ENCODE results near the gene SLC35F5. TPM values are rescaled to one million over a fixed set of nuclear protein-coding genes. Genes with fewer than 3 reads are reported as not detected.

Gene SLC35F5
- total and polyA plus RNA-seq, 7 donors, result 23.1 to 86.3 (median 48.9) TPM

DNA sequence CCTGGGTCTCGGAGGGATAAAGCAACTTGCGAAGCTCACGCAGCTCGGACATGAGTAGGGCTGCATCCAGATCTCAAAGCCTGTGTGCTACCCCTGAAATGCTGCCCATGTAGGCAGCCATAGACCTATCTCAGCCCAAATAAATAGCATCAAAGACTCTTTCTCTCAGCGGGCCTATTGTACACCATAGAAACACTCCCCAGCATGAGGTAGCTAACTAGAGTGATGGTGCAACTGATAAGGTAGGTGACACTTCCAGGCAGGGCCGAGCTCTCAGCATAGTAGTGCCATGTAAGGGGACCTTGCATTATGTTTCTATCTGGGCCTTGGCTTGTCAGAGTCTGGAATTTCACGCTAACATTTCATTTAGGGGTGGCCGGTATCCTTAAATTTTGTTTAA is 77.0 kb downstream of the SLC35F5 start:
- intact Hi-C loops (cut with DNase I), result no loop called here
- DNase-seq (no peak), ATAC-seq (no peak)
- Histone ChIP-seq H3K36me3 (ENCODE audit: insufficient read depth in 1 of 2, low read depth in 1 of 2) (no peaks in the 10 kb centered on the region), H3K9me3 (no peaks in the 10 kb centered on the region), H3K4me3 (no peak overlapping the region), H3K4me1 (no peaks in the 10 kb centered on the region), H3K27me3 (ENCODE audit: insufficient read depth in 3 of 3, low read length in 2 of 3) (no peaks in the 10 kb centered on the region), H3K27ac (no peak overlapping the region)
- TF ChIP-seq, protein P1, sequence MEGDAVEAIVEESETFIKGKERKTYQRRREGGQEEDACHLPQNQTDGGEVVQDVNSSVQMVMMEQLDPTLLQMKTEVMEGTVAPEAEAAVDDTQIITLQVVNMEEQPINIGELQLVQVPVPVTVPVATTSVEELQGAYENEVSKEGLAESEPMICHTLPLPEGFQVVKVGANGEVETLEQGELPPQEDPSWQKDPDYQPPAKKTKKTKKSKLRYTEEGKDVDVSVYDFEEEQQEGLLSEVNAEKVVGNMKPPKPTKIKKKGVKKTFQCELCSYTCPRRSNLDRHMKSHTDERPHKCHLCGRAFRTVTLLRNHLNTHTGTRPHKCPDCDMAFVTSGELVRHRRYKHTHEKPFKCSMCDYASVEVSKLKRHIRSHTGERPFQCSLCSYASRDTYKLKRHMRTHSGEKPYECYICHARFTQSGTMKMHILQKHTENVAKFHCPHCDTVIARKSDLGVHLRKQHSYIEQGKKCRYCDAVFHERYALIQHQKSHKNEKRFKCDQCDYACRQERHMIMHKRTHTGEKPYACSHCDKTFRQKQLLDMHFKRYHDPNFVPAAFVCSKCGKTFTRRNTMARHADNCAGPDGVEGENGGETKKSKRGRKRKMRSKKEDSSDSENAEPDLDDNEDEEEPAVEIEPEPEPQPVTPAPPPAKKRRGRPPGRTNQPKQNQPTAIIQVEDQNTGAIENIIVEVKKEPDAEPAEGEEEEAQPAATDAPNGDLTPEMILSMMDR (IDR thresholded peaks at IDR 0.05), result no peak
- 88 to 89% (median 88%) methylated on average over 8 of the region's 8 CpGs for WGBS, 3 donors

DNA sequence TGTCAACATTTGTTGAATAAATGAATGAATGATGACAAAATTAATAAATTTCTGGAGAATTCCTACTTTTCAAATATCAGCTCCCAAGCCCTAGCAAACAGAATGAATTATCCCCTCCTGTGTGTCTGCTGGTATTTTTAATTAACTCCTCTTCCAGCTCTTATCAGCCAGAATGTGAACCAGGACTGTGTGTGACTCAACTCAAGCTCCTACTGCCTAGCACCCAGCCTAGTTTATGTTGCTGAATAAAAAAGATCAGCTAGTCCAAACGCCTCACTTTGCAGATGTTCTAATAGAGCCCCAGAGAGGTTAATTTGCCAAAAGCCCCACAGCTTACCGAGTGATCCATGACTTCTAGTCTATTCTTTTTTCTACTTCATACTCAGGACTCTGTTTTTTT is 79.1 kb downstream of the SLC35F5 start:
- no peaks in the 10 kb centered on the region for H3K27me3 ChIP-seq (ENCODE audit: insufficient read depth in 3 of 3, low read length in 2 of 3)
- no peak overlapping the region for H3K27ac ChIP-seq
- no peaks in the 10 kb centered on the region for H3K4me1 ChIP-seq
- TF ChIP-seq, protein P1 (IDR thresholded peaks at IDR 0.05), result no peak
- no peak for DNase-seq
- H3K36me3 ChIP-seq (ENCODE audit: insufficient read depth in 1 of 2, low read depth in 1 of 2), result no peaks in the 10 kb centered on the region
- ATAC-seq, result no peak
- intact Hi-C loops (cut with DNase I), result no loop called here
- H3K4me3 ChIP-seq, result no peak overlapping the region
- no peaks in the 10 kb centered on the region for H3K9me3 ChIP-seq
- WGBS, 3 donors, result 61 to 71% (median 69%) methylated on average over 2 of the region's 2 CpGs

DNA sequence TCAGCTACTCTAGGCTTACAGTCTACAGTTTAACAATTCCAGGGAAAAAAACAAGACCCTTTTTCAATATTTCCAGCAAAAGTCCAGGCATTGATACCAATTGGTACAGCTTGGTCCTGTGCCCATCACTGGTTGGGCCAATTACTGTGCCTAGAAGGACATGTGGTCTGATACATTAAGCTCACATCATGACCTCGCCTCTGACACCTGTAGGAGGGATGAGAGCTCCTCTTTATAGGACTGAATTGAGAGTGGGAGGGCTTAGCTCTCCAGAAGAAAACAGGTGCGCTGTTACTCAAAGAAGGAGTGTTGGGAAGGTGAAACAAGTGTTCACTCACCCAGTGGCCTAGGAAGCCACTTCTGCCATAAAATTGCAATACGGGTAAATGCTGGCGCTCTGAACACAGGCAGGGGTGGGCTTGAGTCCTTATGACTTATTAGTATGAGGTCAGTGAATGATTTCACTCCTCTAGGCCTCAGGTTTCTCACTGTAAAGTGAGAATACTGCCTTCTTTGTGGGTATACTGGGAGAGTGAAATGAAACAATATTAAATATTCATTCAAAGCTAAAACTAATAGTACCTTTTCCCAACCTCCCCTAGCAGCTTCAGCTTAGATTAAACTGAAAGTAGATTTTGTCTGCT is 79.7 kb downstream of the SLC35F5 start:
- no peak overlapping the region for H3K27ac ChIP-seq
- H3K4me3 ChIP-seq, result no peak overlapping the region
- DNase-seq, result no peak
- ATAC-seq, result no peak
- H3K9me3 ChIP-seq, result no peaks in the 10 kb centered on the region
- WGBS, 3 donors, result 90 to 97% (median 92%) methylated on average over 4 of the region's 4 CpGs
- TF ChIP-seq, protein P1 (IDR thresholded peaks at IDR 0.05), result no peak
- intact Hi-C loops (cut with DNase I), result no loop called here
- no peaks in the 10 kb centered on the region for H3K36me3 ChIP-seq (ENCODE audit: insufficient read depth in 1 of 2, low read depth in 1 of 2)
- H3K4me1 ChIP-seq, result no peaks in the 10 kb centered on the region
- no peaks in the 10 kb centered on the region for H3K27me3 ChIP-seq (ENCODE audit: insufficient read depth in 3 of 3, low read length in 2 of 3)

DNA sequence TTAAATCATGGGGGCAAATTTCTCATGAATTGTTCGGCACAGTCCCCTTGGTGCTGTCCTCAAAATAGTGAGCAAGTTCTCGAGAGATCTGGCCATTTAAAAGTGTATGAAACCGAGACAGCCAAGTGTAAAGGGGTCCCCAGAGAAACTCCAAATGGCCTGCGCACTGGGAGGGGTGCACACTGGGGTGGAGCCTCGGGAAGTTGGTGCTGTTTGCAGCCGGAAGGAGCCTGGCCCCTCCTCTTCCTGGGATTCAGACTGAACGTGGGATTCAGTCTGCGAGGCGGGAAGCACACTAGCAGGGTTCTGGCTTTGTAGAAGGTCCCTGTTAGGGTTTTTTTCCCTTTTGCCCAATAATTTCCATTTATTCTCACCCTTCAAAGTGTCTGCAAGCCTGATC is 80.6 kb downstream of the SLC35F5 start:
- DNase-seq (peak; percentile 18 to 61), ATAC-seq (no peak)
- Histone ChIP-seq H3K4me3 (no peak overlapping the region), H3K27me3 (ENCODE audit: insufficient read depth in 3 of 3, low read length in 2 of 3) (no peaks in the 10 kb centered on the region), H3K4me1 (no peaks in the 10 kb centered on the region), H3K27ac (peak overlapping the region; percentile 41), H3K36me3 (ENCODE audit: insufficient read depth in 1 of 2, low read depth in 1 of 2) (no peaks in the 10 kb centered on the region), H3K9me3 (no peaks in the 10 kb centered on the region)
- 39 to 49% (median 43%) methylated on average over 7 to 9 of the region's 9 CpGs for WGBS, 3 donors
- TF ChIP-seq, protein P1 (IDR thresholded peaks at IDR 0.05), result no peak
- intact Hi-C loops (cut with DNase I), result no loop called here

Data from psoas muscle (tissue), 8 donors.